Gastrocnemius medialis (tissue), 4 donors: ENCODE results near the gene MAP3K13.

Experiments used
- POLR2A ChIP-seq, 2 donors: fragments of 450-650 bp; IDR thresholded peaks; one replicate each; pipeline ENCODE4 v1.6.1; 2017; ENCODE audit warnings: antibody characterized with exemption in 2 of 2, mild to moderate bottlenecking in 2 of 2, moderate library complexity in 2 of 2
- TF ChIP-seq, protein P1 (sequence below), 5 experiments: fragments of 450-650 bp in 3 of 5; fragments of 200-600 bp in 2 of 5; sonication (generic) in 2 of 5; IDR thresholded peaks in 4 of 5; conservative IDR thresholded peaks in 1 of 5; 1 replicate in 4 of 5; 2 replicates in 1 of 5; pipeline ENCODE4 v1.5.1; 2016 to 2019; ENCODE audit warnings: antibody characterized with exemption in 5 of 5, mild to moderate bottlenecking in 3 of 5, moderate library complexity in 3 of 5

GRCh38 chr3:185363662-185364203 lies 797 bp downstream of the MAP3K13 start:
- TF ChIP-seq, protein P1, sequence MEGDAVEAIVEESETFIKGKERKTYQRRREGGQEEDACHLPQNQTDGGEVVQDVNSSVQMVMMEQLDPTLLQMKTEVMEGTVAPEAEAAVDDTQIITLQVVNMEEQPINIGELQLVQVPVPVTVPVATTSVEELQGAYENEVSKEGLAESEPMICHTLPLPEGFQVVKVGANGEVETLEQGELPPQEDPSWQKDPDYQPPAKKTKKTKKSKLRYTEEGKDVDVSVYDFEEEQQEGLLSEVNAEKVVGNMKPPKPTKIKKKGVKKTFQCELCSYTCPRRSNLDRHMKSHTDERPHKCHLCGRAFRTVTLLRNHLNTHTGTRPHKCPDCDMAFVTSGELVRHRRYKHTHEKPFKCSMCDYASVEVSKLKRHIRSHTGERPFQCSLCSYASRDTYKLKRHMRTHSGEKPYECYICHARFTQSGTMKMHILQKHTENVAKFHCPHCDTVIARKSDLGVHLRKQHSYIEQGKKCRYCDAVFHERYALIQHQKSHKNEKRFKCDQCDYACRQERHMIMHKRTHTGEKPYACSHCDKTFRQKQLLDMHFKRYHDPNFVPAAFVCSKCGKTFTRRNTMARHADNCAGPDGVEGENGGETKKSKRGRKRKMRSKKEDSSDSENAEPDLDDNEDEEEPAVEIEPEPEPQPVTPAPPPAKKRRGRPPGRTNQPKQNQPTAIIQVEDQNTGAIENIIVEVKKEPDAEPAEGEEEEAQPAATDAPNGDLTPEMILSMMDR (IDR thresholded peaks at IDR 0.05 in 4 of 5, conservative IDR thresholded peaks at IDR 0.05 in 1 of 5): no peak
- no peak for TF ChIP-seq POLR2A (IDR thresholded peaks at IDR 0.05)
